SK-N-SH treated with all-trans-retinoic acid at 6 μM for 48 hours (cell line): Measurements from ENCODE around the gene DNASE1L3.

Source experiments
- ATAC-seq: fragments of 200-7000 bp; cut with Tn5 transposase; 3 replicates; pipeline ENCODE4 v1.9.1; 2020; ENCODE audit warnings: mild to moderate bottlenecking, moderate library complexity
- ARNTL ChIP-seq: fragments of 450-650 bp; formaldehyde crosslinking; IDR thresholded peaks from 2 replicates; pipeline ENCODE4 v1.5.0; 2020; ENCODE audit warnings: low read depth, mild to moderate bottlenecking, moderate library complexity, borderline replicate concordance
- BACH2 ChIP-seq: fragments of 250-450 bp; sonication (Bioruptor Pico); IDR thresholded peaks from 2 replicates; pipeline ENCODE4 v1.9.0; 2021; ENCODE audit warnings: mild to moderate bottlenecking, borderline replicate concordance
- CREB5 ChIP-seq: fragments of 250-450 bp; sonication (Bioruptor Pico); IDR thresholded peaks from 2 replicates; pipeline ENCODE4 v1.5.1; 2020; ENCODE audit warnings: low read depth, mild to moderate bottlenecking, moderate library complexity
- CSDC2 ChIP-seq: fragments of 250-450 bp; sonication (Bioruptor Pico); IDR thresholded peaks from 2 replicates; pipeline ENCODE4 v1.5.0; 2020; ENCODE audit warnings: mild to moderate bottlenecking, moderate library complexity
- CSRNP3 ChIP-seq: fragments of 250-450 bp; sonication (Bioruptor Pico); IDR thresholded peaks from 2 replicates; pipeline ENCODE4 v1.5.1; 2021; ENCODE audit warnings: mild to moderate bottlenecking, moderate library complexity
- ESRRG ChIP-seq: fragments of 250-450 bp; sonication (Bioruptor Pico); IDR thresholded peaks from 2 replicates; pipeline ENCODE4 v1.6.1; 2021; ENCODE audit warnings: mild to moderate bottlenecking
- ISL1 ChIP-seq: fragments of 250-450 bp; sonication (Bioruptor Pico); IDR thresholded peaks from 2 replicates; pipeline ENCODE4 v2.1.2; 2022; ENCODE audit warnings: mild to moderate bottlenecking, moderate library complexity
- PATZ1 ChIP-seq: fragments of 250-450 bp; sonication (Bioruptor Pico); IDR thresholded peaks from 2 replicates; pipeline ENCODE4 v1.8.0; 2020; ENCODE audit warnings: mild to moderate bottlenecking, moderate library complexity, borderline replicate concordance
- POU6F1 ChIP-seq: fragments of 250-450 bp; sonication (Bioruptor Pico); IDR thresholded peaks from 2 replicates; pipeline ENCODE4 v1.8.0; 2021; ENCODE audit warnings: low read depth, mild to moderate bottlenecking, moderate library complexity, borderline replicate concordance
- PPARA ChIP-seq: fragments of 250-450 bp; sonication (Bioruptor Pico); IDR thresholded peaks from 2 replicates; pipeline ENCODE4 v1.5.0; 2020; ENCODE audit warnings: mild to moderate bottlenecking, borderline replicate concordance
- RARB ChIP-seq: fragments of 250-450 bp; sonication (Bioruptor Pico); IDR thresholded peaks from 2 replicates; pipeline ENCODE4 v1.8.0; 2021; ENCODE audit warnings: mild to moderate bottlenecking, moderate library complexity
- TCF4 ChIP-seq: fragments of 250-450 bp; sonication (Bioruptor Pico); IDR thresholded peaks from 2 replicates; pipeline ENCODE4 v1.8.0; 2021; ENCODE audit warnings: mild to moderate bottlenecking, moderate library complexity, borderline replicate concordance
- TOX ChIP-seq: fragments of 250-450 bp; sonication (Bioruptor Pico); IDR thresholded peaks from 2 replicates; pipeline ENCODE4 v1.8.0; 2021; ENCODE audit warnings: mild to moderate bottlenecking, moderate library complexity, borderline replicate concordance
- TSHZ2 ChIP-seq: fragments of 250-450 bp; sonication (Bioruptor Pico); IDR thresholded peaks from 2 replicates; pipeline ENCODE4 v1.5.0; 2020; ENCODE audit warnings: mild to moderate bottlenecking, moderate library complexity
- ZC3H10 ChIP-seq: fragments of 250-450 bp; sonication (Bioruptor Pico); IDR thresholded peaks from 2 replicates; pipeline ENCODE4 v1.5.1; 2021; ENCODE audit warnings: mild to moderate bottlenecking, moderate library complexity
- ZFP3 ChIP-seq: fragments of 250-450 bp; sonication (Bioruptor Pico); IDR thresholded peaks from 2 replicates; pipeline ENCODE4 v1.5.0; 2020; ENCODE audit warnings: mild to moderate bottlenecking, moderate library complexity
- ZFP30 ChIP-seq: fragments of 450-650 bp; formaldehyde crosslinking; IDR thresholded peaks from 2 replicates; pipeline ENCODE4 v1.5.0; 2022; ENCODE audit warnings: mild to moderate bottlenecking, moderate library complexity
- ZNF565 ChIP-seq: fragments of 450-650 bp; formaldehyde crosslinking; conservative IDR thresholded peaks from 2 replicates; pipeline ENCODE4 v1.5.0; 2020; ENCODE audit warnings: low read depth, mild to moderate bottlenecking, moderate library complexity
- ZNF70 ChIP-seq: fragments of 450-650 bp; formaldehyde crosslinking; IDR thresholded peaks from 2 replicates; pipeline ENCODE4 v1.5.0; 2020; ENCODE audit warnings: mild to moderate bottlenecking, moderate library complexity

DNASE1L3 gene

GRCh38 chr3:58152225-58153015 lies 58.4 kb downstream of the DNASE1L3 start:
- TF ChIP-seq ZNF565 (CRISPR knock-in tag): no peak
- TF ChIP-seq ZFP30: no peak
- TF ChIP-seq CREB5 (CRISPR knock-in tag): no peak
- TF ChIP-seq TCF4 (CRISPR knock-in tag): no peak
- TF ChIP-seq TSHZ2 (CRISPR knock-in tag): no peak
- TF ChIP-seq ESRRG (CRISPR knock-in tag): no peak
- no peak for TF ChIP-seq ARNTL (CRISPR knock-in tag)
- no peak for TF ChIP-seq ZC3H10
- TF ChIP-seq PPARA (CRISPR knock-in tag): no peak
- no peak for TF ChIP-seq BACH2 (CRISPR knock-in tag)
- TF ChIP-seq POU6F1 (CRISPR knock-in tag): no peak
- TF ChIP-seq ZNF70 (CRISPR knock-in tag): no peak
- TF ChIP-seq ZFP3 (CRISPR knock-in tag): no peak
- no peak for ATAC-seq

GRCh38 chr3:58151637-58152036 lies 59.1 kb downstream of the DNASE1L3 start:
- TF ChIP-seq ZFP30 (no peak), TCF4 (CRISPR knock-in tag) (no peak), ZNF70 (CRISPR knock-in tag) (no peak), PATZ1 (CRISPR knock-in tag) (no peak), ARNTL (CRISPR knock-in tag) (no peak), CSRNP3 (CRISPR knock-in tag) (no peak), CSDC2 (no peak)
- ATAC-seq: no peak

- ATAC-seq: no peak
- TF ChIP-seq TSHZ2 (CRISPR knock-in tag) (no peak), ISL1 (CRISPR knock-in tag) (no peak), TOX (CRISPR knock-in tag) (no peak), ZC3H10 (no peak), RARB (CRISPR knock-in tag) (no peak)
- TF ChIP-seq, all 23 proteins: peak for 0
Measured at GRCh38 chr3:58150810-58151199, 60.0 kb downstream of the DNASE1L3 start.
